D721Med (cell line): Measurements from ENCODE around the gene CEBPG.

Experiments used
- DNase-seq: peaks from one replicate; pipeline ENCODE4 v3.0.0; 2011; ENCODE audit warnings: low spot score; ENCODE audit not compliant: insufficient read length
- FAIRE-seq: peaks from 2 replicates; lab custom pipeline; 2011; peaks lifted over from hg19 to GRCh38; lab: Jason Lieb, UNC
- TF ChIP-seq, protein P1 (sequence below): IDR thresholded peaks from 2 replicates; pipeline ENCODE4 v1.5.1; 2012; ENCODE audit warnings: mild to moderate bottlenecking, control low read depth; ENCODE audit not compliant: insufficient read depth; ENCODE audit errors: missing control alignments

The CEBPG gene

DNA sequence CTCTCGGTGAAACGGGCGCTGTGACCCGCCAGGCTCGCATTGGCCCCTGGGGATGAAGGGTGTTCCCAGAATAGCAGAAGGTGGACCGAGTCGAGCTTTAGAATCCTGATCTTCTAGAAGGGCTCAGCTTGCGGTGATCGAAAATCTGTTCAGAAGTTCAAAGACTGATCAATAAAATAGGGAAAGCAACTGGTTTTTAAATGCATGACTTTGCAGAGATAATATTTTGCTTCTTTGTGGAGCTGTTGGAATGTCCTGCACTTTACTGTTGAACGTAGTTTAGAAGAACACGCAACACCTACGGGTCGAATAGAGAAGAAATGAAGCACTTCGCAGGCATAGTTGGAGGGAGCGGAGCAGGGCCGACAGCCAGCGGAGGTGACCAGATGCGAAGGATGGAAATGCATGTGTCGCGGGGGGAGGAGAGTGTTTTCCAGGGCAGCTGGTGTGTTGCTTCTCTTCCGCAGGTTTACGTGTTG, 766 bp downstream of the CEBPG start:
- TF ChIP-seq, protein P1, sequence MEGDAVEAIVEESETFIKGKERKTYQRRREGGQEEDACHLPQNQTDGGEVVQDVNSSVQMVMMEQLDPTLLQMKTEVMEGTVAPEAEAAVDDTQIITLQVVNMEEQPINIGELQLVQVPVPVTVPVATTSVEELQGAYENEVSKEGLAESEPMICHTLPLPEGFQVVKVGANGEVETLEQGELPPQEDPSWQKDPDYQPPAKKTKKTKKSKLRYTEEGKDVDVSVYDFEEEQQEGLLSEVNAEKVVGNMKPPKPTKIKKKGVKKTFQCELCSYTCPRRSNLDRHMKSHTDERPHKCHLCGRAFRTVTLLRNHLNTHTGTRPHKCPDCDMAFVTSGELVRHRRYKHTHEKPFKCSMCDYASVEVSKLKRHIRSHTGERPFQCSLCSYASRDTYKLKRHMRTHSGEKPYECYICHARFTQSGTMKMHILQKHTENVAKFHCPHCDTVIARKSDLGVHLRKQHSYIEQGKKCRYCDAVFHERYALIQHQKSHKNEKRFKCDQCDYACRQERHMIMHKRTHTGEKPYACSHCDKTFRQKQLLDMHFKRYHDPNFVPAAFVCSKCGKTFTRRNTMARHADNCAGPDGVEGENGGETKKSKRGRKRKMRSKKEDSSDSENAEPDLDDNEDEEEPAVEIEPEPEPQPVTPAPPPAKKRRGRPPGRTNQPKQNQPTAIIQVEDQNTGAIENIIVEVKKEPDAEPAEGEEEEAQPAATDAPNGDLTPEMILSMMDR, result no peak
- DNase-seq (no peak), FAIRE-seq (no peak)

DNA sequence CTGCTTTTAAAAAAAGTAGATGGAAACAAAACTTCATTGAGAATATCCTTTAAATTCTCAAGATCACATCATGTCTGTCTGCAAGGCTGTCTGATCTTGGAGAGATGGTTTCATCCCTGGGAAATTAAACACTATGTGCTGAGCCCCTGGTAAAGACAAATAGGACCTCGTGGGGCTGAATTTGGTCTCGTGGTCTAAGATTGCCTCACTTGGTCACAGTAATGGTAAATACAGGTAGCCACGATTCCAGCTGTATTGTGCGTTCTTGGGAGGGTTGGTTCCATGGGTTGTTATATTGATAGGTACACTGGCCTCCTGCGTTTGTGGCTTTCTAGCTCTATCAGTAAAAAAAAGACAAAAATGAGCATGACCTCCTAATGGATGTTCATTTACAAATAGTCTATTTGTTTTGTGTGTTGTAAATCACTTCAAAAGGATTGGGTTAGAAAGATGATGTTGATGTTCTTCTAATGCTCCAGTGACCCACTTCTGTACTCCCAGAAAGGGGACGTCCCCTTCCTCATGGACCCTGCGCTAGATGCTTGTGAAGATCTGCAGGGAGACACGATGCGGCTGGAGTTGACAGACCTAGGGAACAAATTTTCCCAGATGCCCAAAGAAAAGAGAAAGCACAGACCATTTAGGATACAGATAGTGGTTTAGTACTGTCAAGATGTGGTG, 1.8 kb downstream of the CEBPG start:
- TF ChIP-seq, protein P1, result no peak
- FAIRE-seq, result no peak
- no peak for DNase-seq

DNA sequence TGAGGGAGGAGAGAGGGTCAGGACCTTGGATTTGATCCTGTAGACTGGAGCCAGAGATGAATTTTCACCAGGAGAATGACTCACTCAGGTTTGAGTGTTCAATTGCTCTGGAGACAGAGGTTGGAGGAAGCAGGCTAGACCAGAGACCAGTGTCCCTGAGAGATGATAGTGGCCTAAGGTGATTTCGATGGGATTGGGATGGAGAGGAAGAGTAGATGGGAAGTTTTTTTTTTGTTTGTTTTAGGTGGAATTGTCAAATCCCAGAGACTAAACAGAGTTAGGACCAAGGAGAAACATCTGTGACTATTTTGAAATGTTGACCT, 2.3 kb downstream of the CEBPG start:
- DNase-seq (no peak), FAIRE-seq (no peak)
- TF ChIP-seq, protein P1, result no peak

DNA sequence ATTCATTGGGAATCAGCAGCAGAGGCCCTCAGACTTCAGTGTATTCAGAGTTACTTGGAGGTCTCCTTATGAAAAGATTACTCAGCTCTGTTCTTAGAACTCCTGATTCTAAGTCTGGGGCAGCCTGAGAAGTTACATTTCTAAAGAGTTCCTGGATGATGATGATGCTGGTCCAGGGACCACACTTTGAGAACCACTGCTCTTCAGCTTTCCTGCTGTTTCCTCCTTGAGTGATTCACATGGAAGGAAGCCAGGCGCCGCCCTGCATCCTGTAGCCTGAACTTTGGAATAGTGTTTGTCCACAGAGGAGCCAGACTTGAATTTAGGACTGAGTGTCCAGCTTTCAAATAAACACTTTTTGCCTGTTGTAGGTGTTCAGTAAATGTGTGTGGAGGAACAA, 2.9 kb downstream of the CEBPG start:
- TF ChIP-seq, protein P1, result no peak
- no peak for FAIRE-seq
- DNase-seq, result no peak

DNA sequence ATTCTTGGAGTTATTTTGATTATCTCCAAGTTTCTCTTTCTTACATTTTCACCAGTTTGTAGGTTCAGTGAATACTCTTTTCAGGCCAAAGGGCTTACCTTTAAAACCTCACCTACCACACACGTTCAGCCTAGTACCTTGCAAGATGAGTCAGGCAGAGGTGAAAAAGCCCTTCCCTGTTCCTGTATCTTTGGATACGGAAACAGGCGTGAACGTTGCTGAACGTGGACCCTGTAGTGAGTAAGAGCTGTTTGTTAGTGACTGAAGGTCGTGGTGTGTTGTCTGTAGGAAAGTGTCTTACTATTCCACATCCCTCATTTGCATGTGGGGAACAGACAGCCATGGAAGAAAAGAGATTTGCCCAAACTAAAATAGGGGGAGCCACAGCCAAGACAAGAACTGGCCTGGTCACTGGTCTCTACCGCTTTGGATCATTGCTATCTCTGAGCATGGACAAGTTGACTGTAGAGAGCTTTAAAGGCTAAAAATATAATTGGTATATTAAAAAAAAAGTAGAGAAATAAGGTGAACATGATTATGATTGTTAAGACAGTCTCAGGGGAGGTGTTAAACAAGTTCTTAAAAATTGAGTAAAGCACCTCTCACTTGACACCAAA, 3.5 kb downstream of the CEBPG start:
- FAIRE-seq, result no peak
- TF ChIP-seq, protein P1, result no peak
- no peak for DNase-seq

DNA sequence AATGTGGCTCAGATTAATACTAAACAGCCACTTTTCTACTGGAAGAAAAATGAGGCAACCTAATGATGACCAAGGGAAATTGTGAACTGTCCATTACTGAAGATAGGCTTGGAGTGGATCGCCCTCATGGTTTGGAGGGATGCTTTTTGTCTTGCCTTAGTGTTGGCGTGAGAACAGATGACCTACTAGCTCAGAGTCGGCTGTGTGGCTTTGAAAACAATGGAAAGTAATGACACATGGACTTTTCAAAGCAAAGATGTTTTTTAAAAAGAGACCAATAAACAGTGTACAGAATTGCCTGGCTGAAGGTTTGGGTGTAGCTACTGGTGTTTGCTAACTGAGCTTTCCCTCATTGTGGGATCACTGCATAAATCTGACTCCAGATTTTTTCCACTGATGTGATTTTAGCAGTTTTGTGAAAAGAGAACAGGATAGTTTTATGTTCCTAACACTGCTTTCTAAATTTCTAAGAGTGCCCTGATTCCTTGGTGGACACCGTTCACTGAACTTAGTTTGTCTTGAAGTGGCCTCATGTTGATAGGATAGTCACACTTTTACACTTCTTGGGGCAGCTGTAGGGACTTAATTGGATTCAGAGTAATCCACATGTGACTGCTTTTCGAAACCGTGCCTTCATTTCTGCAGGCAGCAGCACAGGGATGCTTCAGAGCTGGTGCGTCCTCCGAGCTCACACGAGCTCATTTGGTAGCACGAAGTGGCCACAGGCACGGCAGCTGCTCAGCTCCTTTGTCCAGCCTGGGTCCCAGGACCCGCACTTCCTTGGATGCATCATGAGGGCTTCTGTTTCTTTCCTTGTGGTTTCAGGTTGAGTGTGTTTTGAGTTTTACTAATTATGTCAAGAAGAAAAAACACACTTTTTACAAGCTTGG, 4.3 kb downstream of the CEBPG start:
- TF ChIP-seq, protein P1, result no peak
- FAIRE-seq (no peak), DNase-seq (no peak)
